Ishikawa (cell line): Measurements from ENCODE around the gene TMEM44.

Experiments used
- CEBPB ChIP-seq: IDR thresholded peaks from 2 replicates; pipeline ENCODE4 v1.6.1; 2012
- CREB1 ChIP-seq: IDR thresholded peaks from 2 replicates; pipeline ENCODE4 v1.6.1; 2012; ENCODE audit warnings: low read depth
- EGR1 ChIP-seq: IDR thresholded peaks from 2 replicates; pipeline ENCODE4 v1.6.1; 2012
- EP300 ChIP-seq: IDR thresholded peaks from 2 replicates; pipeline ENCODE4 v1.6.1; 2012; ENCODE audit warnings: borderline replicate concordance
- FOXM1 ChIP-seq: IDR thresholded peaks from 2 replicates; pipeline ENCODE4 v1.6.1; 2012; ENCODE audit warnings: low read depth, borderline replicate concordance
- NFIC ChIP-seq: IDR thresholded peaks from 2 replicates; pipeline ENCODE4 v1.6.1; 2012
- RAD21 ChIP-seq: IDR thresholded peaks from 2 replicates; pipeline ENCODE4 v1.6.1; 2012; ENCODE audit warnings: low read depth
- TAF1 ChIP-seq: IDR thresholded peaks from 2 replicates; pipeline ENCODE4 v1.6.1; 2012; ENCODE audit warnings: low read depth, mild to moderate bottlenecking
- TCF12 ChIP-seq: IDR thresholded peaks from 2 replicates; pipeline ENCODE4 v1.6.1; 2012; ENCODE audit warnings: low read depth
- TEAD4 ChIP-seq: IDR thresholded peaks from 2 replicates; pipeline ENCODE4 v1.6.1; 2012
- YY1 ChIP-seq: IDR thresholded peaks from 2 replicates; pipeline ENCODE4 v1.6.1; 2012; ENCODE audit warnings: low read depth
- ZBTB7A ChIP-seq: IDR thresholded peaks from 2 replicates; pipeline ENCODE4 v1.6.1; 2012; ENCODE audit warnings: low read depth
- TF ChIP-seq, protein P1 (sequence below): IDR thresholded peaks from 2 replicates; pipeline ENCODE4 v1.6.1; 2012; ENCODE audit warnings: low read depth, mild to moderate bottlenecking
- TF ChIP-seq, protein P2 (sequence below): IDR thresholded peaks from 2 replicates; pipeline ENCODE4 v1.6.1; 2012
- TF ChIP-seq, protein P3 (sequence below): IDR thresholded peaks from 2 replicates; pipeline ENCODE4 v1.6.1; 2012

The TMEM44 gene

DNA sequence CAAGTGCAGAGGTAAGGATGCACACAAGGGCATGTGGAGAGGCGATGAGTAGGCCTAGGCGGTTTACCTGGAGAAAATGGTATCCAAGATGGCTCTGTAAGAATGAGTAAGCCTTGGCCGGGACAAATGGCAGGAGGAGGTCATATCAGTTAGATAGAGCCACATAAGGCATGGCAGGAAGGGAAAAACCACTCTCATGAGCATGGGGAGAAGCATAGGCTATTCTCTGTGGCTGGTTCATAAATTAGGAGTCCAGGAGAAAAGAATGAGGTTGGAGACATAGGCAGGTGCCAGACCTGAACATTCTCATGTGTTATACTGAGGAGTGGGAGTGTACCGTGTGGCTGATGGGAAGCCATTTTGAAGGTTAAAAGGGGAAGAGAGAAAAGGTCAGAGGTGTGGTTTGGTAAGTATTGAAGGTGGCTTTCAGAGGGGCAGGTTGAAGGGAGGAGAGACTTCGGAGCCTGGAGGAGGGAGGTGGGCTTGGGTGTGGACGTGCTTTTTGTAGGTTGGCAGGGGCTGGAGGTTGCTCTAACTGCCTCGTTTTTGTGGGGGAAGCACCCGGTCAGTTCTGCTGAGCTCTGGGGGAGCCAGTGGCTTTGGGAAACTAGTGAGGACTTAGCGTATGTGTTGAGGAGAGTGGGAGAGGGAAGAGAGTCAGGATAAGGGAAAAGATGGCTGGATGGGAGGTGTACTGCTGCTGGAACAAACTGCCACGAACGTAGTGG lies 47.8 kb upstream of the TMEM44 start:
- no peak for TF ChIP-seq NFIC
- TF ChIP-seq CEBPB, result no peak
- no peak for TF ChIP-seq ZBTB7A

DNA sequence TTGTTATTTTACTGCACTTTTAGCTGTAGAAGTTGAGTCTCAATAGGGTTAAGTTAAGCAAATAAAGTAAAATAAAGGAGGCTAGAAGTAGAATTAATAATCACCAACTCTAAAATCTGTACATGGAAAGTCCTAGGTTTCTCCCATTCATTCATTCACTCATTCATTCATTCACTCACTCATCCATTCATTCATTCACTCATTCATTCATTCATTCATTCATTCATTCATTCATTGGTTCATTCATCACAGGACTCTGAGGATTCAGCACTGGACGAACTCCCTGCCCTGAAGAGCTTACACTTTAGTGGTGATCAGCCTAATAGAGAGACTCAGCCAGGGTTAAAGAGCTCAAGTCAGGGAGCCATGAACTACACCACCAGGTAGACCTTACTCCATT lies 43.3 kb upstream of the TMEM44 start:
- TF ChIP-seq EGR1 (no peak), TEAD4 (no peak), TCF12 (no peak), EP300 (no peak), ZBTB7A (no peak), FOXM1 (no peak), RAD21 (no peak), TAF1 (no peak), CREB1 (no peak)
- TF ChIP-seq, protein P1, sequence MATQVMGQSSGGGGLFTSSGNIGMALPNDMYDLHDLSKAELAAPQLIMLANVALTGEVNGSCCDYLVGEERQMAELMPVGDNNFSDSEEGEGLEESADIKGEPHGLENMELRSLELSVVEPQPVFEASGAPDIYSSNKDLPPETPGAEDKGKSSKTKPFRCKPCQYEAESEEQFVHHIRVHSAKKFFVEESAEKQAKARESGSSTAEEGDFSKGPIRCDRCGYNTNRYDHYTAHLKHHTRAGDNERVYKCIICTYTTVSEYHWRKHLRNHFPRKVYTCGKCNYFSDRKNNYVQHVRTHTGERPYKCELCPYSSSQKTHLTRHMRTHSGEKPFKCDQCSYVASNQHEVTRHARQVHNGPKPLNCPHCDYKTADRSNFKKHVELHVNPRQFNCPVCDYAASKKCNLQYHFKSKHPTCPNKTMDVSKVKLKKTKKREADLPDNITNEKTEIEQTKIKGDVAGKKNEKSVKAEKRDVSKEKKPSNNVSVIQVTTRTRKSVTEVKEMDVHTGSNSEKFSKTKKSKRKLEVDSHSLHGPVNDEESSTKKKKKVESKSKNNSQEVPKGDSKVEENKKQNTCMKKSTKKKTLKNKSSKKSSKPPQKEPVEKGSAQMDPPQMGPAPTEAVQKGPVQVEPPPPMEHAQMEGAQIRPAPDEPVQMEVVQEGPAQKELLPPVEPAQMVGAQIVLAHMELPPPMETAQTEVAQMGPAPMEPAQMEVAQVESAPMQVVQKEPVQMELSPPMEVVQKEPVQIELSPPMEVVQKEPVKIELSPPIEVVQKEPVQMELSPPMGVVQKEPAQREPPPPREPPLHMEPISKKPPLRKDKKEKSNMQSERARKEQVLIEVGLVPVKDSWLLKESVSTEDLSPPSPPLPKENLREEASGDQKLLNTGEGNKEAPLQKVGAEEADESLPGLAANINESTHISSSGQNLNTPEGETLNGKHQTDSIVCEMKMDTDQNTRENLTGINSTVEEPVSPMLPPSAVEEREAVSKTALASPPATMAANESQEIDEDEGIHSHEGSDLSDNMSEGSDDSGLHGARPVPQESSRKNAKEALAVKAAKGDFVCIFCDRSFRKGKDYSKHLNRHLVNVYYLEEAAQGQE, result no peak
- TF ChIP-seq, protein P2, sequence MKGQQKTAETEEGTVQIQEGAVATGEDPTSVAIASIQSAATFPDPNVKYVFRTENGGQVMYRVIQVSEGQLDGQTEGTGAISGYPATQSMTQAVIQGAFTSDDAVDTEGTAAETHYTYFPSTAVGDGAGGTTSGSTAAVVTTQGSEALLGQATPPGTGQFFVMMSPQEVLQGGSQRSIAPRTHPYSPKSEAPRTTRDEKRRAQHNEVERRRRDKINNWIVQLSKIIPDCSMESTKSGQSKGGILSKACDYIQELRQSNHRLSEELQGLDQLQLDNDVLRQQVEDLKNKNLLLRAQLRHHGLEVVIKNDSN, result no peak

DNA sequence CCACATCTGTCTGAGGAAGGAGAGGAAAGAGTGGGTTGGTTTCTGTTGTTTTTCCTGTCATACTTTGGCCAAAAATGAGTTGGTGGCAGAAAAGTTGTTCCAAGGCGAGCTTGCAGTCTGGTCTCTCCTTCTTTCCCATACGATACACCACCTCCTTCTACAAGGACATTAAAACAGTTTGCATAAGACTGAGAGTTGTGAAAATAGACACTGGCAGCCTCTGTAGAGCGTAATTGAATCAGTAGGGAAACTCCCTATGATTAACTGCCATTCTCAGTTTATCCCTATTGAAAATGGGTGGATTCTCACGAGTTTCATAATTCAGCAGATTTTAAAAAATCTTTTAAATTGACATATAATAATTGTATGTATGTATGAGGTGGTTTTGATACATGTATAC lies 42.5 kb upstream of the TMEM44 start:
- TF ChIP-seq CREB1 (no peak), TAF1 (no peak), CEBPB (no peak), ZBTB7A (no peak), EGR1 (no peak), RAD21 (no peak), TCF12 (no peak), YY1 (no peak), EP300 (no peak), NFIC (no peak)
- TF ChIP-seq, protein P1, result no peak
- TF ChIP-seq, protein P3, sequence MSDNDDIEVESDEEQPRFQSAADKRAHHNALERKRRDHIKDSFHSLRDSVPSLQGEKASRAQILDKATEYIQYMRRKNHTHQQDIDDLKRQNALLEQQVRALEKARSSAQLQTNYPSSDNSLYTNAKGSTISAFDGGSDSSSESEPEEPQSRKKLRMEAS, result no peak
- TF ChIP-seq, protein P2, result no peak

DNA sequence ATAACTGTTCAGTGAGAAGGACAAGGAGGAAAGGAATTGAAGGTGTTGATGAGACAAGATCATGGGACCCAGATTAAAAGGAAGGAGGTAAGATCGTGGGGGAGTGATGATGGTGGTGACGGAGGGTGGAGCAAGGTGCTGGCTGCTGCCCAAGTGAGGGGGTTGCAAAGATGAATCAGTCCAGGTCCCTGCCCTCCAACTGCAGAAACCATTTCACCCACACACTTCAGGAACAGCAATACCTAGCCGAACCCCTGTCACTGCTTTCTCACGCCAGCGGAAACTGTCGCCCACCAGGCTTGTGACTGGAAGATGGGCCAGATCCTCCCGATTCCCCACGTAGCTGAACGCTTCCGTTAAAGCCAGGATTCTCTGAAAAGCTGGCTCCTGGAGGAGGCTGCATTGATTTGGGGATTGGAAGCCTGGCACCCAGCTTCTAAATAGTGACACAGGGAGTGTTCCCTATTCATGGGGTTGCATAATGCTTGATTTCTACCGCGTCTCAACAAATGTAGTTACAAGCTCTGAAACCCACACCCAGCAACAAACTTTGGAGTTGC lies 41.9 kb upstream of the TMEM44 start:
- no peak for TF ChIP-seq YY1
- no peak for TF ChIP-seq ZBTB7A
- no peak for TF ChIP-seq NFIC
- TF ChIP-seq, protein P2, result no peak
- no peak for TF ChIP-seq EP300
- TF ChIP-seq EGR1, result no peak
- TF ChIP-seq FOXM1, result no peak
- TF ChIP-seq TCF12, result no peak
- TF ChIP-seq, protein P1, result no peak
- TF ChIP-seq TEAD4, result no peak
- no peak for TF ChIP-seq CREB1
- no peak for TF ChIP-seq RAD21
- TF ChIP-seq, protein P3, result no peak
- no peak for TF ChIP-seq TAF1
- TF ChIP-seq CEBPB, result no peak
